ENCODE measurements around the gene HPCAL4.

HPCAL4 gene

DNA sequence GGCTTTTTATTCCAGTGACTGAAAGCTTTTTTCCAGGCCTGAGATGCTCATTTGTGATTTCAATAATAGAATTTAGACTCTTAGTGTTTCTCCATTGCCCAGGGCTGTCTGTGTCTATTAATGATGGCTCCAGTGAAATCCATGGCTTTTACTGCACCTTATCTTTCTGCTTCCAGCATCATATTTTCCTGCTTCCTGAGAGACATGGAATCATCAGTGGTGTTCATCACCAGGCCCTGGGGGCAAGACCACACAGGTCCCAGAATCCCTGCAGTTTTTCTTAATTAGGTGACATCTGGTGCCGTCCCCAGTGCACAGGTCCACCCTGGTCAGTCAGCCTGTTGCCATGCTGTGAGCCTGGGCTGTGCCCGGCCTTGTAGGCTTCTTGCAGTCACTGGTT lies 34.8 kb downstream of the HPCAL4 start:
- DNase-seq (ENCODE audit: low read depth) = no peak
- TF ChIP-seq, protein P1, sequence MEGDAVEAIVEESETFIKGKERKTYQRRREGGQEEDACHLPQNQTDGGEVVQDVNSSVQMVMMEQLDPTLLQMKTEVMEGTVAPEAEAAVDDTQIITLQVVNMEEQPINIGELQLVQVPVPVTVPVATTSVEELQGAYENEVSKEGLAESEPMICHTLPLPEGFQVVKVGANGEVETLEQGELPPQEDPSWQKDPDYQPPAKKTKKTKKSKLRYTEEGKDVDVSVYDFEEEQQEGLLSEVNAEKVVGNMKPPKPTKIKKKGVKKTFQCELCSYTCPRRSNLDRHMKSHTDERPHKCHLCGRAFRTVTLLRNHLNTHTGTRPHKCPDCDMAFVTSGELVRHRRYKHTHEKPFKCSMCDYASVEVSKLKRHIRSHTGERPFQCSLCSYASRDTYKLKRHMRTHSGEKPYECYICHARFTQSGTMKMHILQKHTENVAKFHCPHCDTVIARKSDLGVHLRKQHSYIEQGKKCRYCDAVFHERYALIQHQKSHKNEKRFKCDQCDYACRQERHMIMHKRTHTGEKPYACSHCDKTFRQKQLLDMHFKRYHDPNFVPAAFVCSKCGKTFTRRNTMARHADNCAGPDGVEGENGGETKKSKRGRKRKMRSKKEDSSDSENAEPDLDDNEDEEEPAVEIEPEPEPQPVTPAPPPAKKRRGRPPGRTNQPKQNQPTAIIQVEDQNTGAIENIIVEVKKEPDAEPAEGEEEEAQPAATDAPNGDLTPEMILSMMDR (conservative IDR thresholded peaks at IDR 0.05; ENCODE audit: control insufficient read depth, insufficient read depth, low read depth, low read length) = no peak
- no peak overlapping the region for H3K4me3 ChIP-seq (ENCODE audit: control insufficient read depth, low read depth, low read length)

DNA sequence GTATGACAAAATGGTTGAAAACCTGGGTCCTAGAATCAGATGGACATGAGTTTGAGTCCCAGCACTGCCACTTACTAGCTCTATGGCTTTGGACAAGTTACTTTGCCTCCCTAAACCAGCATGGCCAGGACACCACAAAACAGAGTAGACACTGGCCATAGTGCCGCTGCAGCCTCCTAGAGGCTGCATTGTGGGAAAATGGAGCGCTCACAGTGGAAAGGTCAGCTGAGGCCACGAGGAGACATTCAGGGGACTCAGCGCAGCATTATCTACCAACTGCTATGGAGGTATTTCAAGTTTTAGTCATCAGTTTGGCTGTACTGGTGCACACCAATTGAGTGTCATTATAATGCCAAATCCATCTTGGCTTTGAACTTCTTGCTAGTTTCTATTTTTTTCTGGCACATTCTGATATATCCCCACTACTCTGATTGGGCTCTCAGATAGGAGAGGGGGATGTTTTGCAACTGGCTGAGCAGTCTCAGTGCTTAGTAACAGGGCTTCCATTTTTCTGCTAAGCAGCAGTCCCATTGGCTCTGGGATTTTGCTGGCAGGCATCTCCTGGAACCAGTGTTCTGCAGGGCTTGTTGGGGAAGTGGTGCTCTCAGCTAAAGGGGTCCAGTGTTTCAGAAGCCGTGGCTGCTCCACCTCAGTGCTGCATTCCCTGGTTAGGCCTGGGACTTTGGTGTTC lies 35.5 kb downstream of the HPCAL4 start:
- no peak for DNase-seq (ENCODE audit: low read depth)
- TF ChIP-seq, protein P1 (conservative IDR thresholded peaks at IDR 0.05; ENCODE audit: control insufficient read depth, insufficient read depth, low read depth, low read length) = no peak
- H3K4me3 ChIP-seq (ENCODE audit: control insufficient read depth, low read depth, low read length) = no peak overlapping the region

DNA sequence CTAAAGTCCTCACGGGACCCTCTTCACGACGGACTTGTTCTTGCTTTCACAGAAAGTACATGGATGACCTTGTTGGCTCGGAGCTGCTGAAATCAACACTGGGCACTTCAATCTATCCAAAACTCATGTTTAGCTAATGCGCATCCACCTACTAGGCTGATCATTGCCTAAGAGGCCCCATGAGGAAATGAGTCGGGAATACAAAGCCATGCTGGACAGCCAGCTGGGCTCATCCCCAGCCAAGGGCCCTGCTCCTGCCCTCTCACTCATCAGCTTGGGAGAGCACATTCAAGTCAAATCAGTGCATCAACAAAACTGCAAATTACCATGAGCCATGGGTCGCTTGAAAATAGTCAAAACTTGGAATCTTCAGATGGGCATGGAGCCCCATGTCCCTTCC lies 36.9 kb downstream of the HPCAL4 start:
- DNase-seq (ENCODE audit: low read depth) = peak; percentile 71
- no peak overlapping the region for H3K4me3 ChIP-seq (ENCODE audit: control insufficient read depth, low read depth, low read length)
- TF ChIP-seq, protein P1 (conservative IDR thresholded peaks at IDR 0.05; ENCODE audit: control insufficient read depth, insufficient read depth, low read depth, low read length) = no peak

DNA sequence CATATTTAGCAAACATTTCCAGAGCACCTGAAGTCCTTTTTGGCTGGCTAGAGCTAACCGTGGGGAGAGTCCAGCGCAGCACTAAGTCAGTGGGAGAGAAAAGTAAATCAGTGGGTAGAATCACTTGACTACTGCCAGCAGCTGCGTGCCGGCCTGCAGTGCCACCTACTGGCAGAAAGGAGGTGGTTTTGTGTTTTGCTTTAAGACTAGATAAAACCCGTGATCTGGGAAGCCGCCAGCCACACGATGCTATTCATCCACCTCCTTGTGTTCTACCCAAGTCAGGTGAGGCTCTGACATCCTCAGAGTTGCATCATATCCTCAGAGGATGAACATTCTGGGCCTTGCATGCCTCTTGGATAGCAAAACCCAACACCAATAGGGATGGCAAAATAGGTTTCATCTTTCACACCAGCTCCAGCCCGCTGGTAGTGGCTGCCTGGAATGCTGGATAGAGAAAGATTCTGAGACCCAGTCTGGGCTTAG lies 37.6 kb downstream of the HPCAL4 start:
- TF ChIP-seq, protein P1 (conservative IDR thresholded peaks at IDR 0.05; ENCODE audit: control insufficient read depth, insufficient read depth, low read depth, low read length) = peak; percentile 88
- DNase-seq (ENCODE audit: low read depth) = peak; percentile 83
- no peak overlapping the region for H3K4me3 ChIP-seq (ENCODE audit: control insufficient read depth, low read depth, low read length)

DNA sequence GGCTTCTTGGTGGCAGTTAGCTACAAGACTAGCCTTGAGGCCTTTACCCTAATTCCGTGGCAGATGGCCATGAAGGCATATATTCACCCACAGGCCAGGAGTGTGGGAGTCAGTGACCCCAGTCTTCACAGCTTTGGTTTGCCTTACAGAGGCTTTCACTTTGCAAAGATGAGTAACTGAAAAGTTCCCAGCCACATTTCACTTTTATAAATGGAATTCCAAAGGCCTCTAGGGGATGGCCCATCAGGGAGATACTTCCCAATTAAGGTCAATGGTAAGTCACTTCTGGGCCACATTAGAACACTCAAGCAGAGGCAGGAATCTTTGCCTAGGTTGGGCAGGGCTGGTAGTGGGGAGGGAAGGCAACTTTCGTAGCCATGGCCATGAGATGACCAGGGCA lies 38.7 kb downstream of the HPCAL4 start:
- H3K4me3 ChIP-seq (ENCODE audit: control insufficient read depth, low read depth, low read length) = no peak overlapping the region
- peak; percentile 44 for DNase-seq (ENCODE audit: low read depth)
- TF ChIP-seq, protein P1 (conservative IDR thresholded peaks at IDR 0.05; ENCODE audit: control insufficient read depth, insufficient read depth, low read depth, low read length) = no peak

DNA sequence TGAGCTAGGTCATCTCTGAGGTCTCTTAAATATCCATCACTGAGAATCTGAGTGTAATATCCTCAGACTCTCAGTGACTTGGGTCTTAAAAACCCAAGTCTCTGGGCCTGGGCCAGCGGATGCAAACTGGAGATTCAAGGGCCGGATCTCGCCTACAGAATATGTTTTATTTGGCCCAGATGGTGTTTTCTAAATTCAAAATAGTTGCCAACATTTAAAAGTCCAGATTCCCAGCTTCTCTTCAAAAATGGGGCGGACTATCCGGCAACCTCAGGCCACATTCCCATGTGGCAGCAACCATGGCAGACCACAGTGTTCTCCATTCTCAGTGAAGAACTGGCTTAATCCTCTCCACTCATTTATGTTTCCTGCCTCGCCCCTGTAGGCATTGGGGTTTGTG lies 39.1 kb downstream of the HPCAL4 start:
- DNase-seq (ENCODE audit: low read depth) = peak; percentile 25
- TF ChIP-seq, protein P1 (conservative IDR thresholded peaks at IDR 0.05; ENCODE audit: control insufficient read depth, insufficient read depth, low read depth, low read length) = no peak
- H3K4me3 ChIP-seq (ENCODE audit: control insufficient read depth, low read depth, low read length) = no peak overlapping the region
